RCC 7860 (cell line): Measurements from ENCODE around the gene CSRP1.
A peak's percentile ranks its signal among the peaks of the same experiment; 100 is the strongest.

Experiments used
- DNase-seq: peaks from one replicate; pipeline ENCODE4 v3.0.0-alpha.2; 2015; ENCODE audit warnings: low spot score
- FAIRE-seq: peaks from 2 replicates; lab custom pipeline; 2012; peaks lifted over from hg19 to GRCh38; lab: Jason Lieb, UNC

CSRP1 gene

GRCh38 chr1:201461645-201462441, 45.1 kb downstream of the CSRP1 start:
- peak; percentile 95 for FAIRE-seq

GRCh38 chr1:201460814-201461644, 45.9 kb downstream of the CSRP1 start:
- DNase-seq: peak; percentile 96
- peak; percentile 94 for FAIRE-seq

More at GRCh38 chr1:201461645-201462441, 45.1 kb downstream of the CSRP1 start:
- DNase-seq: peak; percentile 95

DNA sequence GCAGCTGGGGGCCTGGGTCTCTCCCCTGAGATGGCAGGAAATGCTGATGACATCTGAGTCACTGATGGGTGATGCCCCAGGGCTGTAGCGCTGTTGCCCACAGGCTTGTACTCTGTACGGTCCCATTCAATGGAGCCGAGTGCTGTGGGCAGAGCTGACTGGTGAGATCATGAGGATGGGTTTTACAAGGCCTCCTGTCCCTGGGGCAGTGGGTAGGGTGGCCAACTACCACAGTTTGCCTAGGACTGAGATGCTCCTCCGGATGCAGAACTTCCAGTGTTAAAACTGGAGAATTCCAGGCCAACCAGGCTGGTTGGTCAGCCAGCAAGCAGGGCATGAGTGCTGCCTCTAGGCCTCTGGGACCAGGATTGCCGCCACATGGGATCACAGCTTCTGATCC, 47.1 kb downstream of the CSRP1 start:
- no peak for FAIRE-seq
- no peak for DNase-seq

DNA sequence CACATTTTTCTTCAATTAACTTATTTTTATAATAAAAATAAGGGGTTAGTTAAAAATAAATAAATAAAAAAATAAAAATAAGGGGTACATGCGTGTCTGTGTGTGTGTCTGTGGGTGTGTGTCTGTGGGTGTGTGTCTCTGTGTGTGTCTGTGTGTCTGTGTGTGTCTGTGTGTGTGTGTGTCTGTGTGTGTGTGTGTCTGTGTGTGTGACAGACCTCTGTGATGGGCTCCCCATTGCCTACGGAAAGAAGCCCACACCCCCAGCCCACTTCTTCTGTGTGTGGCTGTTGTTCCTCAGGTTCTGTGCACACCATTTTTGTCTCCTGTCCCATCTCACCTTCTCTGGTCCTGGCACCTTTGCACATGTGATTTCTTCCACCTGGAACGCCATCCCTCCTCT, 47.9 kb downstream of the CSRP1 start:
- DNase-seq (no peak), FAIRE-seq (no peak)

DNA sequence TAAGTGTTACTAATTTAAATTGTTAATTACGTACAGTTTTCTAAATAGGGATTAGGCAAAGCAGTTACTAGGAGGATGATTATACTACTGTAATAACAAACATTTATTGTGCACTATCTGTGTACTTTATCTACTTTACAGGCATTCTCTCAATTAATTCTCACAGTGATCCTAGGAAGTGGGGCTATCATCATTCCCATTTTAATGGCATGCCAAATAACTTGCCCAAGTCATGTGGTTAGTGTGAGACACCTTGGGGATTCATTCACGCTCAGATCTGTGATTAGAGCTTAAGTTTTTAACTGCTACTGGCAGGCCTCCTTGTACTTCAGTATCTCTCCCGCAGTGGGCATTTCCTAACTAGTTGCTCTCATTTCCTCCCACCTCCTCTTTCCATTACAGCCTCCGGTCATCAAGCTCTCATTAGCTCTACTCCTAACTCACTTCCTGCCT, 49.4 kb downstream of the CSRP1 start:
- DNase-seq (peak; percentile 16), FAIRE-seq (no peak)

DNA sequence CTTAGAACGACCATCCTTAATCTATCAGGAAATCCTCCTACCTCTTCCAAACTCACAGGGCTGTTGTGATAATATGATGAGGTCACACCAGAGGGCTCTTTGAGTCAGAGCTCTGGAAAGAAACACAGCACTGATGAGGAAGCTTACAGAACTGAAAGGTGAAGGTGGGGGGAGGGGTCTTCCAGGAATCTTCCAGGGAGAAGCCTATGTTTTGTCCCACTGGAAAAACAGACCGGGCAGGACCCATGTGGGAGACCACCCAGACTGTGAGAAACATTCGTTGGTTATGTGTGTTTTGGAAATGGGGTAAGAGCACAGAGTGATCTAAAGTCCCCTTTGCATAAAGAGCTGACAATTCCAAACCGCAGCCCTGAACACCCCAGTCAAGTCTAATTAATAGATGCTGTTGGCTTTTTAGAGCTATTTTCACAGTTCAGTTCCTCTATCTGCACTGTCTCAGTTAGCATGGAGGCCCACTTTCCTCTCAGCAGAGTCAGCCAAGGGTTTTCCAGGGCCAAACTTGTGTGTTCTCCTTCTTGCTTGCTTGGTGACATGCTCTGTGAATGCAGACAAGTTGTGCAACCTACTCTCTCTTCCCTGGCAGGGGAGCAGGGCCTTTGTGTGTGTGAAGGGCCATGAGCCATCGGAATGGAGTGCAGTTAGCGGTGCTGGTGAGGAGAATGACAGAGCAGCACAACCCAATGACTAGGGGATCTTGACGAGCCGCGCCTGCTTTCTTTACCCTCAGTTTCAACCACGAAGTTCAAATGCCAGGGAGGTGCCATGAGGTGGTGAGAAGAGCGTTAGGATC, 50.2 kb downstream of the CSRP1 start:
- peak; percentile 95 for DNase-seq
- peak; percentile 74 for FAIRE-seq

GRCh38 chr1:201455098-201455497, 51.8 kb downstream of the CSRP1 start:
- DNase-seq (no peak), FAIRE-seq (no peak)

DNA sequence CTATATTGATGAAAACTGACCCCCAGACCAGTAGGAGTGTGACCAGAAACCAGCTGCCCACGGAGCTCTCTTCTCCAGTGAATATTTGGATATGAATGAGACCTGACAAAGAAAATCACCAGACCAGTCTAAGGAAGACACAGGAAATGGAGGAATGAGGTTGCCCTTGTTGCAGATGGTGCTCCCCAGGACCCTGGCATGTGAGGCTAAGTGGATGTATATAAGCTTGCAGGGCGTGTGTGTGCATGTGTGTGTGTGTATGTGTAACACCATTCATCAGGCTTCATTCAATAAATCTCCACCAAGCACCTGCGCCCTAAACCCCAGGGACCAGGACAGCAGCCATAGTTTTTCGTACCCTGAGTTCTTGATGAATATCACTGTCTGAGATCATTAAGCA, 52.3 kb downstream of the CSRP1 start:
- DNase-seq (no peak), FAIRE-seq (no peak)

GRCh38 chr1:201452866-201453265, 54.1 kb downstream of the CSRP1 start:
- DNase-seq (no peak), FAIRE-seq (no peak)

- no peak for FAIRE-seq
- peak; percentile 71 for DNase-seq
Measured at GRCh38 chr1:201450721-201451291, 56.1 kb downstream of the CSRP1 start.

GRCh38 chr1:201448990-201449389, 57.9 kb downstream of the CSRP1 start:
- no peak for FAIRE-seq
- no peak for DNase-seq

GRCh38 chr1:201447903-201448871, 58.7 kb downstream of the CSRP1 start:
- no peak for FAIRE-seq
- peak; percentile 60 for DNase-seq

DNA sequence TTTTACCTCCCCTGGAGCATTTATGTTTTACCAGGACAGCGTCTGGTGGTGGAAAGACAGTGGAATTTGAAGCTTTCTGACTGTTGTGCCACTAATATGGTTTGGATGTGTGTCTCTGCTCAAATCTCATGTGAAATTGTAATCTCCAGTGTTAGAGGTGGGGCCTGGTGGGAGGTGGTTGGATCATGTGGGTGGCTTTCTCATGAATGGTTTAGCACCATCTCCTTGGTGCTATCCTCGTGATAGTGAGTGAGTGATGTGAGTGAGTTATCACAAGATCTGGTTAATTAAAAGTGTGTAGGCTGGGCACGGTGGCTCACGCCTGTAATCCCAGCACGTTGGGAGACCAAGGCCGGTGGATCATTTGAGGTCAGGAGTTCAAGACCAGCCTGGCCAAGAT, 61.6 kb downstream of the CSRP1 start:
- DNase-seq: no peak
- no peak for FAIRE-seq

- DNase-seq: no peak
- FAIRE-seq: no peak
Measured at GRCh38 chr1:201444792-201445191, 62.1 kb downstream of the CSRP1 start.

DNA sequence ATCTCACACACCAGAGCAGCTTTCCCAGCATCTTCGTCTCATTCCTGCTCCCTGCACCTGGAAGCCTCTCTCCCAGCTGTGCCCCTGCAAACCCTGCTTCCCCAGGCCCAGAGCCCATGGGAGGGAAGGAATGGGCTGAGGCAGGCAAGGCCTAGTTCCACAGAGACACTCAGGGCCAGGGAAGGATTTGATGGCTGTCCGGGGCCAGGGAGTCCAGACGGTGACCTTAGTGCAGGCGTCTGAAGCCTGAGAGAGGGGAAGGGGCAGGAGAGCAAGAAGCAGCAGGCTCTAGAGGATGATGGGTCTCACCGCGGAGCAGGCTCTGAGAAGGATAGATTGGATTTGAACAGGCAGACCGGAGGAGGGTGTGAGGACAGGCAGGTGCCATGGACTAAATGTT, 63.2 kb downstream of the CSRP1 start:
- DNase-seq (no peak), FAIRE-seq (no peak)

DNA sequence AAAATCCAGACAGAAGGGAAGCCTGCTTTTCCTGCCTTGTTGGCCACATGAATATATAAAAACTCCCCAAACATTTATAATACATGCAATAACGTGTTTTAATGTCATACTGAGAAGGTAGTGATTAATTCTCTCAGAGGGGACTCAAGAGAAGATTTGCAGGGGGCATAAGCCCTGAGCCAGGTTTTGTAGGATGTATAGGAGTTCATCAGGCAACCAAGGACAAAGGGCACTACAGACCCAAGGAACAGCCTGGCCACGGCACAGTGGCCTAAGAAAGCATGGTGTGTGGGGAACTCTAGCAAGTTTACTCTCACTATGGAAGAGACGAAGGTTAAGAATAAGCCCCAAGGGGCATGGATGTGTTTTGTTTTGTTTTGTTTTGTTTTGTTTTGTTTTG, 70.0 kb downstream of the CSRP1 start:
- DNase-seq (no peak), FAIRE-seq (no peak)

- FAIRE-seq: no peak
- peak; percentile 22 for DNase-seq
Measured at GRCh38 chr1:201436393-201436792, 70.5 kb downstream of the CSRP1 start.

DNA sequence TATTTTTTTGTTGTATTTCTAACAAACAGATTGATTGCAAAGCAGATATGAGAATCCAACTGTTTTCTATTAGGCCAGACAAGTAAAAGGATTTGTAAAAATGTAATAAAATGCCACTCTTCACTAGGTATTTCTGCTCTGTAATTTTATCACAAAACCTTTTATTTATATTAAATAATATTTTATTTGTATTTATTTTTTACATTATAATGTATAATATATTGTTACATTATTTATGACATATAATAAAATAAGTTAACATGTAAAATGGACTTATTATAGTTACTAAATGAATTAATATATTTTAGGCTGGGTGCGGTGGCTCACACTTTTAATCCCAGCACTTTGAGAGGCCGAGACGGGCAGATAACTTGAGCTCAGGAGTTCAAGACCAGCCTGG, 72.7 kb downstream of the CSRP1 start:
- DNase-seq (no peak), FAIRE-seq (peak; percentile 14)

DNA sequence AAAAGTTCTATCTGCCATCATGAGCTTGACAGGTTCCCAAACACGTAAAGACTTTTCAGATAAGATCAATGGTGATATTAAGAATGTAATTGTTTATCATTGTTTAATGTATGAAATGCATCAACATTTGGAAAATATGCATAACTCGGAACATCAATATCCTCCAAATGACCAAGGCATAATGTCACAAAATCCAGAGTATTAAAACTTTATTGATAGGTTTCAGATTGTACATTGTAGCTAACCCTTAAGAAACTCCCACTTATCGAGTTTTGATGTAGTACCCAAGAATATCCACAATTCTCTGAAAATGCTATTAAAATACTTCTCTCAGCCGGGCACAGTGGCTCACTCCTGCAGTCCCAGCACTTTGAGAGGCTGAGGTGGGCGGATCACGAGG, 73.3 kb downstream of the CSRP1 start:
- FAIRE-seq (no peak), DNase-seq (no peak)
